ENCODE data around the gene LGR6.

The LGR6 gene

GRCh38 chr1:202288177-202288576, 94.6 kb downstream of the LGR6 start:
- no peak for DNase-seq (ENCODE audit: low read depth)

GRCh38 chr1:202289009-202289408, 95.4 kb downstream of the LGR6 start:
- no peak for DNase-seq (ENCODE audit: low read depth)

GRCh38 chr1:202291001-202291400, 97.4 kb downstream of the LGR6 start:
- DNase-seq (ENCODE audit: low read depth) = no peak

GRCh38 chr1:202291961-202292712, 98.5 kb downstream of the LGR6 start:
- peak; percentile 54 for DNase-seq (ENCODE audit: low read depth)

GRCh38 chr1:202292773-202293172, 99.2 kb downstream of the LGR6 start:
- DNase-seq (ENCODE audit: low read depth) = no peak

DNA sequence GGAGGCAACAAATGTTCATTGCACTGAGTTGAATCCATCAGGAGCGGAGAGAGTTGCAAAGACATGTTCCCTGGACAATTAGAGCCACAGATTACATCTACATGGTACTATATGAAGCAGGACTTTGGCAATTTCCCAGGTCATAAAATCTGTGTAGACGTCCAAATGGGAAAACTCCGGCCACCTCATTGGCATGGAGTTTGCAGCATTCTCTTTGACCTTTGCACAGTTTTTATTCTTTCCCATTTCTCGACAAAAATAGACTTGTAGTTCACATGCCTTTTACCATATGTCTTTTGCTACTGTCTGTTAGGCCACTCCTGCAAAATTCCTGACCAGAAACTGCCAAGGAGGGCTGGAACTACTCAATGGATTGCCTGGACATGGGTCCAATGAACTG, 100.0 kb downstream of the LGR6 start:
- DNase-seq (ENCODE audit: low read depth) = no peak

DNA sequence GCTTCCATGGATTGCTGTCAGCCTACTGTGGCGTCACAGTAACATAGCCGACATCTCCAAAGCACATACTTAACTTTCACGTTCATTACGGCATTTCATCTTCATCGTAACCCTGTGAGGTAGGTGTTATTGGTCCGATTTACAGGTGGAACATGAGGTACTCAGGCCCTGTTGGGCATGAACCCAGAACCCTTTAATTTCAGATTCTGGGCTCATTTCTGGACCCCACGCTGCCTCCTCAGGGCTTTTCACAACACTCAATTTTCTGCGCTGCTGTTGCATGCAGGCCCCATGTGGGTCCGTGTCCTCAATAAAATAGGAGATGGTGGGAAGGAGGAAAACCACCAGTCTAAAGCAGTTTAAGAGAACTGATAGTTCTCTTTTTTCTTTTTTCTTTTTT, 108.6 kb downstream of the LGR6 start:
- DNase-seq (ENCODE audit: low read depth) = no peak

DNA sequence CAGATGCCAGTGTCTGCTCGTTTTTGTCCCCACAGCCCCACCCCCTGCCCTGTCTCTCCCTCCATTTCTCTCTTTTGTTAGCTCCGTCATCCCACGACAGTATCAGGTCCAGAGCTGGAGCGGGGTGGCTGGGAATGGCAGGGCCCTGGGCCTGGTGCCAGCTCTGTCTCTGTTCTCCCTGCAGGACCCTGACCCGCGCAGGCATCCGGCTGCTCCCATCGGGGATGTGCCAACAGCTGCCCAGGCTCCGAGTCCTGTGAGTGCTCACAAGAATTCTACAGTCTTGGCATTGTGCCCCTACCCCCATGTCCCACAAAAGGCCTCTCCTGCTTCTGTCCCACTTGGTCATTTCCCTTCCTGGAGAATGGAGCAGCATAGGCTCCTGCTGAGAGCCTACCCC, 110.8 kb downstream of the LGR6 start:
- no peak for DNase-seq (ENCODE audit: low read depth)

GRCh38 chr1:202305168-202305567, 111.6 kb downstream of the LGR6 start:
- no peak for DNase-seq (ENCODE audit: low read depth)

DNA sequence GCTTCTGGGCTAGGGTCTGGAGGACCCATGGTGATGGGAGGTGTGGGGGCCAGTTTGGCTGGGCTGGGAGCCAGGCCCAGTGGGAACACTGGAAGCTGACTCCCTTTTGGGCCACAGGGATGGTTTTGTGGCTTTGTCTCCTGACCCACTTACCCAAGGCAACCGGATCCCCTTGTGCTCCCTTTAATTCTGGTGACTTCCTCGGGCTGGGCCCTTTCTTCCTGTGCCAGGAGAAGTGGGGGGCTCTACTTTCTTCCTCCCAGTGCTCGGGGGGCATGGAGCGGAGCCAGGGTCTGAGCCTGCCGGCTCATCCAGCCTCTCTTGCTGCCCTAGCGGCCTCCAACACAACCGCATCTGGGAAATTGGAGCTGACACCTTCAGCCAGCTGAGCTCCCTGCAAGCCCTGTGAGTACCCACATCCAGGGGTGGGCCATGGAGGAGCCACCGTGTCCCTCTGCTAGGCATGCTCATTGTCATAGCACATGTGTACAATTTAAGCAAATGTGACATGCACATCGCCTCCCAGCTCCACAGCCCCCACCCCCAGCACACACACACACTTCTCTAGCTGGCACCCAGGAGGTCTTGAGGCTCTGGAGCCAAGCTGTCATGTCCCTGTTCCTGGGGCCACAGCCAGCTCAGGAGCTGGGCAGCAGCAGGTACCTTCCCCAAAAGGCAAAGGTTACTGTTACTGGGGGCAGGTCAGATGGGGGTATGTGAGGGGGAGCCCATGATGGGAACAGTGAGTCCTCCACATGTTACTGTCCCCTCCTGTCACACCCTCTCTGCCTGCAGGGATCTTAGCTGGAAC, 113.1 kb downstream of the LGR6 start:
- DNase-seq (ENCODE audit: low read depth) = no peak

- DNase-seq (ENCODE audit: low read depth) = no peak
Measured at GRCh38 chr1:202310071-202310725, 116.6 kb downstream of the LGR6 start.

DNA sequence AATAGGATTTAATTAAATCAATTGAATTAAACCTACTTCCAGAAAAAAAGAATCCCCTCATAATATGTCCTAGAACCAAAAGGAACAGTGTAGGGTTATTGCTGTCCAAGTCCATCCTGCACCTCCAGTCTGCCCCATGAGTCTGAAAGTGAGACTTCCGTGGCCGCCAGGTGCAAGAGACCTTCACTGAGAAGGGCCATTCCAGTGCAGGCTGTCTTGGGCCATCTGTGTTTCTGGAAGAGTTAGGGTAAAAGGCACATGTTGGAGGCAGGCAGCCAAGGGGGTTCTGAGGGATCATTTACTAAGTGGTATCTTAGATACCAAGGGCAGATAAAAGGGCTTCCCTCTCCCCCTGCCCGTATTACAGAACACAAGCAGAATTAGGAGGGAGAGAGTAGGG, 117.1 kb downstream of the LGR6 start:
- no peak for DNase-seq (ENCODE audit: low read depth)

- no peak for DNase-seq (ENCODE audit: low read depth)
Measured at GRCh38 chr1:202311875-202312635, 118.5 kb downstream of the LGR6 start.

GRCh38 chr1:202315576-202316168, 122.1 kb downstream of the LGR6 start:
- peak; percentile 50 for DNase-seq (ENCODE audit: low read depth)

GRCh38 chr1:202316186-202316585, 122.6 kb downstream of the LGR6 start:
- no peak for DNase-seq (ENCODE audit: low read depth)

- DNase-seq (ENCODE audit: low read depth) = no peak
Measured at GRCh38 chr1:202317941-202318925, 124.6 kb downstream of the LGR6 start.

DNA sequence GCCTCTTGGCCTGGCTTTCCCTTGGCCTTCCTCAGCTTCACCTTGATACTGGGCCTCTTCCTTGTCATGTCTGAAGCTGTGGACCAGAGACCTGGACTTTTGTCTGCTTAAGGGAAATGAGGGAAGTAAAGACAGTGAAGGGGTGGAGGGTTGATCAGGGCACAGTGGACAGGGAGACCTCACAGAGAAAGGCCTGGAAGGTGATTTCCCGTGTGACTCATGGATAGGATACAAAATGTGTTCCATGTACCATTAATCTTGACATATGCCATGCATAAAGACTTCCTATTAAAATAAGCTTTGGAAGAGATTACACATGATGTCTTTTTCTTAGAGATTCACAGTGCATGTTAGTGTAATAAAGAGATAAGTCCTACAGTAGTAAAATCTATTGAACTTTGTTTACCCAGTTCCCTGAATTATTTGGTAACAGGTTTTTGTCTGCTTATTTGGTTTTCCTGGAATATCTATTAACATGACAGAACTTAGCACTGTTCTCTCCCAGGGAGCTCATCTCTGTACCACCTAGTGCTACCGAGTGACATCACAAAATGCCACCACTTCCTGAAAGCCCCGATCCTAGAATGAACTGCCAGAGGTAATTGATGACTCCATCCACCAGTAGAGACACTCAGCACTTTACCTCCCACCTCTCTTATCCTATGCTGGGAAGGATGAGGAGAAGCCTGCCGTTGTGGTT, 125.9 kb downstream of the LGR6 start:
- no peak for DNase-seq (ENCODE audit: low read depth)

DNA sequence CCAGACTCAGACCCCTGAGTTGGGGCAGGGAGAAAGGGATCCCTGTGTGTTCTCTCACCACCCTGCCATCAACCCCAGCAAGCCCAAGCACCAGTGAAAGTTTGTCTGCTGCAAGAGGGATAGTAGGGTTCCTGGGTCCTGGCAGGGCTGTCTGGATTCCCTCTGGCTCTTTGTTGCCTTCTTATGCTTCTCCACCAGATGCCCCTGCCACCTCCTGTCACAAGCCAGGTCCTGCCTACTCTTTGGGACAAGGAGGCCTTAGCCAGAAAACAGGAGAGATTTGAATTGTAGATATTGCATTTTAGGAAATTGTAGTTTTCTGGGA, 126.4 kb downstream of the LGR6 start:
- no peak for DNase-seq (ENCODE audit: low read depth)

GRCh38 chr1:202323731-202324130, 130.1 kb downstream of the LGR6 start:
- DNase-seq (ENCODE audit: low read depth) = no peak

DNA sequence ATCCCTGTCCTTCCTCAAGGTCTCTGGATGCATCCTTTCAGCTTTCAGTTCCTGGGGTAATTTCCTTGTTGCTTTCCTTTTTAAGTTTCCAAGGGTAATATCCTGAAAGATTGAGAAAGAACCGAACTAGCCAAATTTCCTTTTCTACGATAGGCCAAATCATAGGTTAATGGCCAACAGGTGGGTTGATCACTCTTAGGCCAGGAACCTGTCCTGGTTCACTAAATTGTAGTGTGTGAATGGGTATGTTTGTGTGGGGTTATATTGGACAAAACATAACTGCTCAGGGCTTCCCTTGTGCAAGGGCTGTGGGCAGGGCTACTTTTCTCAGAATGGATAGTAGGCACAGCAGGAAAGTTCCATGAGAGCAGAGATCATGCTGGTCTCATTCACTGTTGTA, 131.0 kb downstream of the LGR6 start:
- no peak for DNase-seq (ENCODE audit: low read depth)
